GM20000 (cell line): Measurements from ENCODE around the gene MYO3B.

Experiments used
- DNase-seq: peaks from one replicate; pipeline ENCODE4 v3.0.0; 2012; ENCODE audit warnings: low spot score
- TF ChIP-seq, protein P1 (sequence below): IDR thresholded peaks from 2 replicates; pipeline ENCODE4 v1.5.1; 2012; ENCODE audit warnings: mild to moderate bottlenecking, control low read depth; ENCODE audit errors: extremely low read depth, missing control alignments

The MYO3B gene

DNA sequence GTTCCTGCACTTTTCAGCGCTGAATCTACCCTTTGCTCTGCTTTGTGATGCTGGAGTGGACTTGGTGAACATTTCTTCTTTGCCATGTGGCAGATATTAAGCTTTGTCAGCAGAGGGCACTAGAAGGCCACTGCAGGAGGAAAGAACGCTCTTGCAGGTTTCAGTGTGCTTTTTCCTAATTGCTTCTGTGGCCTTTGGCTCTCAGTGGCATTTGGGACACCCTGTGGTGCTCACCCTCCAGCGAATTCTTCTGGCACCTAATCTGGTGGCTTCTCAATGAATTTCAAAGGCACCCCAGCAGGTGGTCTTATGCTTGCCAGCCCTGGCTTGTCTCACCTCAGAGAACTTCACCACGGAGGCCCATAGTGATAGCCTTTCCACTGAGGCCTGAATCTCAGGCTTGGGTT, 146.7 kb downstream of the MYO3B start:
- TF ChIP-seq, protein P1, sequence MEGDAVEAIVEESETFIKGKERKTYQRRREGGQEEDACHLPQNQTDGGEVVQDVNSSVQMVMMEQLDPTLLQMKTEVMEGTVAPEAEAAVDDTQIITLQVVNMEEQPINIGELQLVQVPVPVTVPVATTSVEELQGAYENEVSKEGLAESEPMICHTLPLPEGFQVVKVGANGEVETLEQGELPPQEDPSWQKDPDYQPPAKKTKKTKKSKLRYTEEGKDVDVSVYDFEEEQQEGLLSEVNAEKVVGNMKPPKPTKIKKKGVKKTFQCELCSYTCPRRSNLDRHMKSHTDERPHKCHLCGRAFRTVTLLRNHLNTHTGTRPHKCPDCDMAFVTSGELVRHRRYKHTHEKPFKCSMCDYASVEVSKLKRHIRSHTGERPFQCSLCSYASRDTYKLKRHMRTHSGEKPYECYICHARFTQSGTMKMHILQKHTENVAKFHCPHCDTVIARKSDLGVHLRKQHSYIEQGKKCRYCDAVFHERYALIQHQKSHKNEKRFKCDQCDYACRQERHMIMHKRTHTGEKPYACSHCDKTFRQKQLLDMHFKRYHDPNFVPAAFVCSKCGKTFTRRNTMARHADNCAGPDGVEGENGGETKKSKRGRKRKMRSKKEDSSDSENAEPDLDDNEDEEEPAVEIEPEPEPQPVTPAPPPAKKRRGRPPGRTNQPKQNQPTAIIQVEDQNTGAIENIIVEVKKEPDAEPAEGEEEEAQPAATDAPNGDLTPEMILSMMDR: peak; percentile 67
- peak; percentile 41 for DNase-seq

DNA sequence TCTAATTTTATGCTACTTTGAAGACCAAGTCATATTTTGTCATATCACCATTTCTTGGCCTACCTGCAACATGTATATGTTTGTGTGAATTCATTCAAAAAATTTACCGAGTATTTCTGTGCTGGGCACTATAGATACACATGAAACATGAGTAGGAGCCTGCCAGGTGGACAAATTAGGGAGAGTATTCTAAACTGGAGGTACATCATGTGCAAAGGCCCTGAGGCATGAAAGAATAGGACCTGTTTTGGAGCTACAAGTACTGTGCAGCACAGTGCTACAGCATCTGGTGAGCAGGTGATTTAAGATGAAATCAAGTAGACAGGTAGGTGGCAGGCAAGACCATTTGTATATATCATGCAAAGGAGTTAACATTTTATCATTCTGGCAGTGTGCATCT, 152.9 kb downstream of the MYO3B start:
- TF ChIP-seq, protein P1: no peak

DNA sequence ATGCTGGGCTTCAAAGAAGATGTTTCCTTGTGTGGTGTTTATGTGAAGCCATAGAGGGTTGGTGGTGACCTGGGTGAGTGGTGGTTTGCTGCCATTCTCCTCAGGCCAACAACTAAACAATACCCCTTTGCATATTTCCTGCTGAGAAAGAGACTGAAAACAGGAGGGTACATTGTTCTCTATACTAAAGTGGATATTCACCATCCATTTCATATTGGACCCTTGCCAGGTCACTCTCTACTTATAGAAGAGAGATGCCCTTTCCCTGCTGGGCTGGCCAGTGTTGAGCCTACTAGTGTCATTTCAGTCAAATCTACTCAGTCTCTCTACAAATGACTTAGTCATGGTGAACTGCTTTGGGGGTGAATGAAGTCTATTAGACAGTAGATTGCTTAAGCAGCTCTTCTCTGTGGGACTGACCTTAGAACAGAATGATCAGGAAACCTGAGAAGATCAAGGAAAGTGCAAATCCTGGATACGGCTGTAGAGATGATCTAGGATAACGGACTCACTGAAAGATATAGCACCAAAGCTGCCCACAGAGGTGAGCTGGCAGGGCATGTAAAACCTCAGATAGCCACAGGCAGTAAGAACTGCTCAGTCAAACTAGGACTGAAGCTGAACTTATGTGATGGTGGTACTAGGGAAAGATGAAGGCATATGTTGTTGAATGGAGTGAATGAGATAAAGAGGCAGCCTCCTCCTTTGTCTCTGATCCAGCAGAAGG, 154.9 kb downstream of the MYO3B start:
- no peak for DNase-seq

More for the DNA sequence above, 152.9 kb downstream of the MYO3B start:
- no peak for DNase-seq

DNA sequence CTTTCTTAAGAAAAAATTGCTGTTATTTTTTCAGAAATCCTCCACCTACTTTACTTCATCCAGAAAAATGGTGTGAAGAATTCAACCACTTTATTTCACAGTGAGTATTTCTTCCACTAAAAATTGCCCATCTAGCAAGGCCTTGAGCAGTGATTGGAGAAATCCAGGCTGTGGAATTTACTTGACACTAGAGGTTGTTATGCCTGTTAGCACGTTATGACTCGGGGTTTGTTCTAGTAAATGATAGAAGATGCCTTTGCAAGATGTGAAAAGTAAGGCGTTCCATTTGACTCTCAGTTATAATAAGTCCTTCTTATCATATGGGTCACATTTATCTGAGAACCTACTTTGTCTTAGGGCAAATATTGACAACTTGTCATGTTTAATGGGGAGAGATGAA, 157.4 kb downstream of the MYO3B start:
- no peak for DNase-seq
- TF ChIP-seq, protein P1: no peak

More for the DNA sequence above, 154.9 kb downstream of the MYO3B start:
- TF ChIP-seq, protein P1: no peak

DNA sequence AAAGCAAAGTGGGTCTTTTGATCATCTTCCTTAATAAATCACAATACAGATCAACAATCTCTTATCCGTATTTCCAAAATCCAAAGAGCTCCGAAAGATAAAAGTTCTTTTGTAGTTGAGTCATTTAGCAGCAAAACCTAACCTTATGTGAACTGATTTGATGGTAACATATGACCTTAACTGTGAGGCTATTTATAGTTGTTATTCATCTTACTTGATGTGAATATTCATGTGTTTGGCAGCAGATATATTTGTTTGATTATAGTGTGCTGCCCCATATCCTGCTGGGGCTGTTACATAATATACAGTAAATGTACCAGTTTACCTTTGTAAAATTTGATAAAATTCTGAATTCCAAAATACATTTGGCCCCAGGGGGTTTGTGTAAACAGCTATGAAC, 158.5 kb downstream of the MYO3B start:
- no peak for DNase-seq

DNA sequence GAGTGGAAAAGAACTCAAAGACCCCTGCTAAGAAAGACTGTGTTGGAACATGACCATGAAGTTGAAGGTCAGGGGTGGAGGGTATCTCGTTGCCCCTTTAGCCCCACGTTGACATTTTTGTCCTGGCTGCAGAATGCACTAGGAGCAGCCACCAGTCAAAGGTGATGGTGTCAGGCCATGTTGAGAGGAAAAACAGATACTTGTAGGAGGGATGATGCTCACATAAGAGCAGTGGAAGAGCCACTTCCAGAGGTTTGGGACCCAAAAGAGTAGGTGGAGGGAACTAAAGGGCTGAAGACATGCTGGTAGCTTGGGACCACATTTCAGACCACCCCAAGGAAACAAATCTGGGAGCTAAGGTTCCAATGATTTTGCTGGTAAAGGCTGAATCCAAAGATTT, 159.0 kb downstream of the MYO3B start:
- no peak for DNase-seq
- TF ChIP-seq, protein P1: no peak

More for the DNA sequence above, 158.5 kb downstream of the MYO3B start:
- TF ChIP-seq, protein P1: no peak

DNA sequence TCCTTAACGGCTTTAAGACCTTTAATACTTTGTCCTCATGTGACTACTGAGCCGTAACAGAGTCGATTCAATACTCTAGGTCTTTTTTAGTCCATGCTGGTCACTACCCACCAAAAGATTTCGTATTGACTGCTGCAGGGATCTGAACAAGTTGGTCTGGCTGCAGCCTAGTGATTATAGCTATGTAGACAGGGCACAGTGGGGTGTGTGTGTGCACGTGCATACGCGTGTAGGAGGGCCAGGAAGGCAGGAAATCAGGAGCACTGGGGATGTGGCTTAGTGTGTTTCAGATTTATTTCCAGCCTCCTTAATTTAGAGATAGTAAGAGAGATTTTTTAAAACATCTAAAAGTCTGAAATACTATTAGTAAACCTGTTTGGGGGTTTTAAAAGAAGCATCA, 161.4 kb downstream of the MYO3B start:
- TF ChIP-seq, protein P1: no peak
- DNase-seq: no peak
